Stimulated activated CD4-positive, alpha-beta T cell treated with anti-CD3 and anti-CD28 coated beads, Interleukin-15, amount 100 ng/mL, for 1 hour (primary cell): ENCODE data around the gene CD9.

ENCODE experiments used
- DNase-seq, 2 donors: peaks; one replicate each; pipeline ENCODE4 v3.0.0-alpha.2; 2020; ENCODE audit warnings: low read depth in 1 of 2, low spot score in 1 of 2

The CD9 gene

GRCh38 chr12:6273541-6274230, 73.5 kb downstream of the CD9 start:
- DNase-seq: no peak

GRCh38 chr12:6274231-6275221, 74.3 kb downstream of the CD9 start:
- no peak for DNase-seq

- no peak for DNase-seq
These were observed 76.0 kb downstream of the CD9 start for GRCh38 chr12:6275928-6276887.

GRCh38 chr12:6276956-6277620, 76.9 kb downstream of the CD9 start:
- no peak for DNase-seq

- DNase-seq: peak in 1 of 2 donors; percentile 27
These were observed 77.8 kb downstream of the CD9 start for GRCh38 chr12:6277982-6278438.

GRCh38 chr12:6278439-6279255, 78.4 kb downstream of the CD9 start:
- DNase-seq: peak; percentile 76 to 89

GRCh38 chr12:6279256-6279628, 79.0 kb downstream of the CD9 start:
- no peak for DNase-seq

GRCh38 chr12:6279631-6280030, 79.4 kb downstream of the CD9 start:
- DNase-seq: no peak

- no peak for DNase-seq
These were observed 79.9 kb downstream of the CD9 start for GRCh38 chr12:6280053-6280469.

- no peak for DNase-seq
These were observed 80.5 kb downstream of the CD9 start for GRCh38 chr12:6280672-6281071.

- no peak for DNase-seq
These were observed 81.0 kb downstream of the CD9 start for GRCh38 chr12:6281081-6281809.

GRCh38 chr12:6282453-6282840, 82.2 kb downstream of the CD9 start:
- DNase-seq: no peak

- no peak for DNase-seq
These were observed 84.1 kb downstream of the CD9 start for GRCh38 chr12:6284273-6284672.

GRCh38 chr12:6285063-6285477, 84.9 kb downstream of the CD9 start:
- peak in 1 of 2 donors; percentile 26 for DNase-seq

- no peak for DNase-seq
These were observed 85.5 kb downstream of the CD9 start for GRCh38 chr12:6285532-6286306.
